ENCODE measurements around the gene MCIDAS.

Gene MCIDAS

GRCh38 chr5:55231029-55231918 lies 4.2 kb upstream of the MCIDAS start:
- TF ChIP-seq CTCF (IDR thresholded peaks at IDR 0.05; ENCODE audit: control insufficient read depth, insufficient read depth, low read depth, low read length, missing control alignments), result no peak
- H3K4me3 ChIP-seq (ENCODE audit: control insufficient read depth, low read depth, low read length), result peak overlapping the region; percentile 53
- no peak for DNase-seq (ENCODE audit: low read depth)

GRCh38 chr5:55230086-55230629 lies 3.0 kb upstream of the MCIDAS start:
- no peak for TF ChIP-seq CTCF (IDR thresholded peaks at IDR 0.05; ENCODE audit: control insufficient read depth, insufficient read depth, low read depth, low read length, missing control alignments)
- H3K4me3 ChIP-seq (ENCODE audit: control insufficient read depth, low read depth, low read length), result no peak overlapping the region
- no peak for DNase-seq (ENCODE audit: low read depth)

GRCh38 chr5:55227664-55228430 lies 732 bp upstream of the MCIDAS start:
- no peak for TF ChIP-seq CTCF (IDR thresholded peaks at IDR 0.05; ENCODE audit: control insufficient read depth, insufficient read depth, low read depth, low read length, missing control alignments)
- H3K4me3 ChIP-seq (ENCODE audit: control insufficient read depth, low read depth, low read length), result peak overlapping the region; percentile 47
- no peak for DNase-seq (ENCODE audit: low read depth)

- peak; percentile 74 for TF ChIP-seq CTCF (IDR thresholded peaks at IDR 0.05; ENCODE audit: control insufficient read depth, insufficient read depth, low read depth, low read length, missing control alignments)
- no peak for DNase-seq (ENCODE audit: low read depth)
- peak overlapping the region; percentile 47 for H3K4me3 ChIP-seq (ENCODE audit: control insufficient read depth, low read depth, low read length)
Measured at GRCh38 chr5:55226027-55226933, 835 bp downstream of the MCIDAS start.

GRCh38 chr5:55225346-55225745 lies 1.8 kb downstream of the MCIDAS start:
- TF ChIP-seq CTCF (IDR thresholded peaks at IDR 0.05; ENCODE audit: control insufficient read depth, insufficient read depth, low read depth, low read length, missing control alignments), result no peak
- DNase-seq (ENCODE audit: low read depth), result no peak

GRCh38 chr5:55223812-55224240 lies 3.3 kb downstream of the MCIDAS start:
- TF ChIP-seq CTCF (IDR thresholded peaks at IDR 0.05; ENCODE audit: control insufficient read depth, insufficient read depth, low read depth, low read length, missing control alignments), result no peak
- H3K4me3 ChIP-seq (ENCODE audit: control insufficient read depth, low read depth, low read length), result no peak overlapping the region
- no peak for DNase-seq (ENCODE audit: low read depth)

More at GRCh38 chr5:55225346-55225745, 1.8 kb downstream of the MCIDAS start:
- no peak overlapping the region for H3K4me3 ChIP-seq (ENCODE audit: control insufficient read depth, low read depth, low read length)
